Measurements from ENCODE around the gene CH25H. TPM values are rescaled to one million over a fixed set of nuclear protein-coding genes. Genes with fewer than 3 reads are reported as not detected.

CH25H gene
- polyA plus RNA-seq, 3 donors, result 0.09 to 1.2 TPM; not detected in 1

DNA sequence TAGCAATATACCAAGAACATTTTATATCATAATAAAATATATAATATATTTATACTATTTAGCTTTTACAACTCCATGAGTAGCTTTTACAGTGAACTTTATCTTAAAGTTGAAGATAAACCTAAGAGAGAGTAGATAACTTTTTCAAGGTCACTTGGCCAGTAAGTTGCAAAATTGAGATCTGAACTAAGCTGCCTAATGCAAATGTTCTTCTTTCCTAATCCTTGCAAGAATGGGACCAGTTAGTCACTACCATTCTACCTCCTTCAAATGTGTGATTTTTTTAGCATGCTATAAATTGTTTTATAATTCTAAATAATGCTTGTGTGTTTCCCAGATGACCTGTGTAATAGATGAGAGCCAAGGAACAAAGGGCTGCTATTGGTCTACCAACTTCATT lies 47.8 kb downstream of the CH25H start:
- Mint-ChIP-seq H3K27ac (no peak overlapping the region), H3K4me1 (peaks cover 36% of the 10 kb centered on the region), H3K36me3 (no peaks in the 10 kb centered on the region), H3K4me3 (no peak overlapping the region), H3K9me3 (peaks cover 0 to 2% (median 0%) of the 10 kb centered on the region in 7 donors), H3K27me3 (ENCODE audit: low read depth in 3 of 3) (peaks cover 1 to 4% (median 3%) of the 10 kb centered on the region in 3 donors)
- H3K4me2 ChIP-seq (replicated peaks; ENCODE audit: extremely low read depth, low read length, poor library complexity, severe bottlenecking), result no peak overlapping the region
- H2AFZ ChIP-seq (ENCODE audit: insufficient read depth, low read depth, low read length, poor library complexity, severe bottlenecking), result no peak overlapping the region
- no peaks in the 10 kb centered on the region for H3K9me3 ChIP-seq (replicated peaks in 1 of 2; ENCODE audit: control insufficient read depth in 1 of 2, insufficient read depth in 1 of 2, low read length in 2 of 2)
- no peak overlapping the region for H3K4me3 ChIP-seq (replicated peaks in 1 of 3; ENCODE audit: low read depth in 2 of 3, low read length in 3 of 3)
- H3K27me3 ChIP-seq (ENCODE audit: control insufficient read depth in 2 of 2, insufficient read depth in 2 of 2, low read length in 2 of 2), result no peaks in the 10 kb centered on the region
- H3K79me2 ChIP-seq (ENCODE audit: insufficient read depth, low read length), result no peaks in the 10 kb centered on the region
- H3K9ac ChIP-seq (ENCODE audit: insufficient read depth, low read length, poor library complexity, severe bottlenecking), result no peak overlapping the region
- intact Hi-C loops (cut with micrococcal nuclease), result no loop called here
- no peak overlapping the region for H3K27ac ChIP-seq (ENCODE audit: low read depth in 1 of 2, low read length in 2 of 2)
- H3K36me3 ChIP-seq (replicated peaks in 1 of 2; ENCODE audit: control insufficient read depth in 1 of 2, insufficient read depth in 2 of 2, low read length in 2 of 2), result no peaks in the 10 kb centered on the region
- TF ChIP-seq CTCF (IDR thresholded peaks at IDR 0.05), result no peak
- H3K4me1 ChIP-seq (ENCODE audit: control insufficient read depth in 1 of 2, insufficient read depth in 2 of 2, low read length in 2 of 2), result peaks cover 28 to 36% of the 10 kb centered on the region in 2 donors
- H4K20me1 ChIP-seq (ENCODE audit: insufficient read depth, low read length), result no peaks in the 10 kb centered on the region
- DNase-seq, result no peak

DNA sequence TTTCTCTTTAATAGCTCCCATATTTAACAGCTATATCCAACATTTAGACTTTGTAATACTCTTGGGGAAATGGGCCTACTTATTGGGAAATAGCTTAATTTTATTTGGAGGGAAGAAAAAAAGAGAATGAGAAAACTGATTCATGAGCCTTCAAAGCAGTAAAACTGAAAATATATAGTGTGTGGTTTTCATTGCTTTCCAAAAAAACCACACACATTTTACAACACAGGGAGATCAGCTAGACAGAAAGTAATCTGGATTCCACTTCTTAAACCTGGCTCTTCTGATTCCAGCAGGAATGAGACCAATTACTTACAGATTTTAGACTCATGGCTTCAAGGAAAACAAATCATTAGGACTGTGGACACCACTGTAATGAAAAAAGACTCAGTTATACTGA lies 48.7 kb downstream of the CH25H start:
- Histone ChIP-seq H2AFZ (ENCODE audit: insufficient read depth, low read depth, low read length, poor library complexity, severe bottlenecking) (no peak overlapping the region), H3K36me3 (replicated peaks in 1 of 2; ENCODE audit: control insufficient read depth in 1 of 2, insufficient read depth in 2 of 2, low read length in 2 of 2) (no peaks in the 10 kb centered on the region), H3K27ac (ENCODE audit: low read depth in 1 of 2, low read length in 2 of 2) (no peak overlapping the region), H3K4me3 (replicated peaks in 1 of 3; ENCODE audit: low read depth in 2 of 3, low read length in 3 of 3) (no peak overlapping the region), H3K27me3 (ENCODE audit: control insufficient read depth in 2 of 2, insufficient read depth in 2 of 2, low read length in 2 of 2) (no peaks in the 10 kb centered on the region), H3K79me2 (ENCODE audit: insufficient read depth, low read length) (no peaks in the 10 kb centered on the region), H3K9ac (ENCODE audit: insufficient read depth, low read length, poor library complexity, severe bottlenecking) (no peak overlapping the region), H3K9me3 (replicated peaks in 1 of 2; ENCODE audit: control insufficient read depth in 1 of 2, insufficient read depth in 1 of 2, low read length in 2 of 2) (no peaks in the 10 kb centered on the region), H3K4me2 (replicated peaks; ENCODE audit: extremely low read depth, low read length, poor library complexity, severe bottlenecking) (no peak overlapping the region), H4K20me1 (ENCODE audit: insufficient read depth, low read length) (no peaks in the 10 kb centered on the region), H3K4me1 (ENCODE audit: control insufficient read depth in 1 of 2, insufficient read depth in 2 of 2, low read length in 2 of 2) (peaks cover 19 to 27% of the 10 kb centered on the region in 2 donors)
- H3K4me1 Mint-ChIP-seq, result peaks cover 27% of the 10 kb centered on the region
- H3K27me3 Mint-ChIP-seq (ENCODE audit: low read depth in 3 of 3), result peaks cover 1 to 4% (median 3%) of the 10 kb centered on the region in 3 donors
- intact Hi-C loops (cut with micrococcal nuclease), result no loop called here
- H3K27ac Mint-ChIP-seq, result no peak overlapping the region
- H3K36me3 Mint-ChIP-seq, result no peaks in the 10 kb centered on the region
- H3K9me3 Mint-ChIP-seq, result peaks cover 0 to 2% (median 0%) of the 10 kb centered on the region in 7 donors
- H3K4me3 Mint-ChIP-seq, result no peak overlapping the region
- DNase-seq, result no peak
- TF ChIP-seq CTCF (IDR thresholded peaks at IDR 0.05), result no peak
